PC-3 (cell line): ENCODE data around the gene TBXAS1. TPM values are rescaled to one million over a fixed set of nuclear protein-coding genes. Genes with fewer than 3 reads are reported as not detected.

Experiments
- ATAC-seq: fragments of 200-7000 bp; cut with Tn5 transposase; 2 replicates; pipeline ENCODE4 v1.9.1; 2020; ENCODE audit warnings: mild to moderate bottlenecking, moderate library complexity
- BruUV-seq: library from RNA; stranded (reverse); fragments of 400-500 nt; replicated peaks from 2 replicates; lab custom pipeline; 2021; lab: Mats Ljungman, UMichigan
- CTCF ChIA-PET: fragments of 300-600 bp; sonication (Branson Sonifier 250); formaldehyde crosslinking; loops from one replicate; lab custom pipeline; 2022; ENCODE audit warnings: antibody characterized with exemption; lab: Charles Lee
- POLR2A ChIA-PET: fragments of 300-600 bp; sonication (Branson Sonifier 250); formaldehyde crosslinking; loops from one replicate; lab custom pipeline; 2022; ENCODE audit warnings: antibody characterized with exemption; ENCODE audit not compliant: unreplicated experiment; lab: Charles Lee
- DNase-seq: peaks from one replicate; pipeline ENCODE4 v3.0.0-alpha.2; 2015
- H2AFZ ChIP-seq: fragments of 300-600 bp; sonication (generic); 2 replicates; pipeline ENCODE4 v1.6.0; 2016; ENCODE audit warnings: antibody characterized with exemption, low read length
- H3F3A ChIP-seq: fragments of 300-600 bp; sonication (generic); one replicate; pipeline ENCODE4 v1.6.0; 2017; ENCODE audit warnings: antibody characterized with exemption, low read length, control low read depth, mild to moderate bottlenecking; ENCODE audit not compliant: unreplicated experiment
- H3K27ac ChIP-seq: fragments of 300-600 bp; sonication (generic); 2 replicates; pipeline ENCODE4 v1.5.1; 2016; ENCODE audit warnings: mild to moderate bottlenecking, low read length
- H3K27me3 ChIP-seq: fragments of 300-600 bp; sonication (generic); 2 replicates; pipeline ENCODE4 v1.6.1; 2016; ENCODE audit warnings: low read length, mixed read lengths
- H3K36me3 ChIP-seq: fragments of 300-600 bp; sonication (generic); 2 replicates; pipeline ENCODE4 v1.6.1; 2016; ENCODE audit warnings: low read depth, mixed run types, low read length, mixed read lengths
- H3K4me1 ChIP-seq: fragments of 300-600 bp; sonication (generic); 2 replicates; pipeline ENCODE4 v1.5.1; 2016; ENCODE audit warnings: low read length; ENCODE audit not compliant: insufficient read depth
- H3K4me2 ChIP-seq: fragments of 300-600 bp; sonication (generic); 2 replicates; pipeline ENCODE4 v1.6.0; 2016; ENCODE audit warnings: low read length
- H3K4me3 ChIP-seq: fragments of 300-600 bp; sonication (generic); 2 replicates; pipeline ENCODE4 v1.5.1; 2016; ENCODE audit warnings: mild to moderate bottlenecking, low read length, mixed read lengths
- H3K79me2 ChIP-seq: fragments of 300-600 bp; sonication (generic); 2 replicates; pipeline ENCODE4 v1.6.1; 2017; ENCODE audit warnings: low read length, mixed read lengths
- H3K9ac ChIP-seq: fragments of 300-600 bp; sonication (generic); 2 replicates; pipeline ENCODE4 v1.6.0; 2016; ENCODE audit warnings: mild to moderate bottlenecking, low read length
- H3K9me2 ChIP-seq: fragments of 300-600 bp; sonication (generic); replicated peaks from 2 replicates; pipeline ENCODE4 v1.6.1; 2016; ENCODE audit warnings: mixed run types, low read length, mixed read lengths
- H3K9me3 ChIP-seq: fragments of 300-600 bp; sonication (generic); 2 replicates; pipeline ENCODE4 v1.6.1; 2016; ENCODE audit warnings: low read length, mixed read lengths
- H4K20me1 ChIP-seq: fragments of 300-600 bp; sonication (generic); 2 replicates; pipeline ENCODE4 v1.6.1; 2016; ENCODE audit warnings: low read length, mixed read lengths
- CTCF ChIP-seq: fragments of 300-600 bp; sonication (generic); conservative IDR thresholded peaks from 2 replicates; pipeline ENCODE4 v1.5.1; 2017; ENCODE audit warnings: antibody characterized with exemption, low read depth, mild to moderate bottlenecking, low read length
- EZH2 ChIP-seq: fragments of 300-600 bp; sonication (generic); IDR thresholded peaks from one replicate; pipeline ENCODE4 v1.6.1; 2017; ENCODE audit warnings: antibody characterized with exemption, mild to moderate bottlenecking, low read length; ENCODE audit not compliant: unreplicated experiment
- EZH2phosphoT487 ChIP-seq: fragments of 300-600 bp; sonication (generic); IDR thresholded peaks from 2 replicates; pipeline ENCODE4 v1.6.1; 2018; ENCODE audit warnings: mild to moderate bottlenecking, antibody characterized with exemption, low read length, borderline replicate concordance
- intact Hi-C: fragments of 100-400 bp; cut with micrococcal nuclease; formaldehyde crosslinking; loops from 2 replicates; pipeline ENCODE4 v1.9.0; 2023
- total RNA-seq: library from RNA; depleted of rRNA; stranded (reverse); fragments of >200 nt; gene quantifications from 2 replicates; pipeline ENCODE4 v1.2.3, GENCODE V29; 2014

The TBXAS1 gene
- total RNA-seq, 1 experiment from 2014 or later = 21.8 TPM

GRCh38 chr7:140021603-140022002, 192.5 kb downstream of the TBXAS1 start:
- H2AFZ ChIP-seq = no peak overlapping the region
- H3K36me3 ChIP-seq = no peaks in the 10 kb centered on the region
- no peaks in the 10 kb centered on the region for H3K9me3 ChIP-seq
- TF ChIP-seq EZH2phosphoT487 = no peak
- no peak overlapping the region for H3K4me2 ChIP-seq
- no peaks in the 10 kb centered on the region for H3K4me1 ChIP-seq
- ATAC-seq (no peak), DNase-seq (no peak)
- H3K9me2 ChIP-seq = no peaks in the 10 kb centered on the region
- no peaks in the 10 kb centered on the region for H4K20me1 ChIP-seq
- intact Hi-C loops = no loop called here
- ChIA-PET CTCF (no interaction called here), POLR2A (no interaction called here)
- H3K4me3 ChIP-seq = no peak overlapping the region
- H3K27me3 ChIP-seq = no peaks in the 10 kb centered on the region
- no peaks in the 10 kb centered on the region for H3K79me2 ChIP-seq
- H3K27ac ChIP-seq = no peak overlapping the region
- no peak overlapping the region for H3K9ac ChIP-seq
- BruUV-seq = no TSS peak
- H3F3A ChIP-seq = no peaks in the 10 kb centered on the region

GRCh38 chr7:140022582-140023211, 193.6 kb downstream of the TBXAS1 start:
- Histone ChIP-seq H3K27me3 (no peaks in the 10 kb centered on the region), H3K9ac (no peak overlapping the region), H3K9me3 (no peaks in the 10 kb centered on the region), H3K9me2 (no peaks in the 10 kb centered on the region), H3K4me3 (no peak overlapping the region), H3K4me2 (no peak overlapping the region), H4K20me1 (no peaks in the 10 kb centered on the region), H3K79me2 (no peaks in the 10 kb centered on the region), H3K36me3 (no peaks in the 10 kb centered on the region), H3K4me1 (no peaks in the 10 kb centered on the region), H2AFZ (no peak overlapping the region), H3F3A (no peaks in the 10 kb centered on the region), H3K27ac (no peak overlapping the region)
- no peak for DNase-seq
- no TSS peak for BruUV-seq
- intact Hi-C loops = no loop called here
- no peak for ATAC-seq
- TF ChIP-seq EZH2 (no peak), EZH2phosphoT487 (no peak), CTCF (no peak)
- ChIA-PET CTCF (no interaction called here), POLR2A (no interaction called here)

- H3K9me3 ChIP-seq = no peaks in the 10 kb centered on the region
- H3K36me3 ChIP-seq = no peaks in the 10 kb centered on the region
- H3K79me2 ChIP-seq = no peaks in the 10 kb centered on the region
- no peak overlapping the region for H3K4me2 ChIP-seq
- no peaks in the 10 kb centered on the region for H3F3A ChIP-seq
- ChIA-PET POLR2A (no interaction called here), CTCF (no interaction called here)
- no peaks in the 10 kb centered on the region for H3K4me1 ChIP-seq
- no peaks in the 10 kb centered on the region for H4K20me1 ChIP-seq
- no TSS peak for BruUV-seq
- intact Hi-C loops = no loop called here
- no peak overlapping the region for H2AFZ ChIP-seq
- H3K4me3 ChIP-seq = no peak overlapping the region
- no peaks in the 10 kb centered on the region for H3K27me3 ChIP-seq
- no peak overlapping the region for H3K27ac ChIP-seq
- no peak overlapping the region for H3K9ac ChIP-seq
- no peak for DNase-seq
- no peak for TF ChIP-seq EZH2
- no peak for TF ChIP-seq EZH2phosphoT487
- no peak for TF ChIP-seq CTCF
- H3K9me2 ChIP-seq = no peaks in the 10 kb centered on the region
- peak; percentile 24; the same call in 1 of the 2 replicates for ATAC-seq
Measured at GRCh38 chr7:140023728-140024127, 194.7 kb downstream of the TBXAS1 start.
